ENCODE results near the gene SELENOO.

DNA sequence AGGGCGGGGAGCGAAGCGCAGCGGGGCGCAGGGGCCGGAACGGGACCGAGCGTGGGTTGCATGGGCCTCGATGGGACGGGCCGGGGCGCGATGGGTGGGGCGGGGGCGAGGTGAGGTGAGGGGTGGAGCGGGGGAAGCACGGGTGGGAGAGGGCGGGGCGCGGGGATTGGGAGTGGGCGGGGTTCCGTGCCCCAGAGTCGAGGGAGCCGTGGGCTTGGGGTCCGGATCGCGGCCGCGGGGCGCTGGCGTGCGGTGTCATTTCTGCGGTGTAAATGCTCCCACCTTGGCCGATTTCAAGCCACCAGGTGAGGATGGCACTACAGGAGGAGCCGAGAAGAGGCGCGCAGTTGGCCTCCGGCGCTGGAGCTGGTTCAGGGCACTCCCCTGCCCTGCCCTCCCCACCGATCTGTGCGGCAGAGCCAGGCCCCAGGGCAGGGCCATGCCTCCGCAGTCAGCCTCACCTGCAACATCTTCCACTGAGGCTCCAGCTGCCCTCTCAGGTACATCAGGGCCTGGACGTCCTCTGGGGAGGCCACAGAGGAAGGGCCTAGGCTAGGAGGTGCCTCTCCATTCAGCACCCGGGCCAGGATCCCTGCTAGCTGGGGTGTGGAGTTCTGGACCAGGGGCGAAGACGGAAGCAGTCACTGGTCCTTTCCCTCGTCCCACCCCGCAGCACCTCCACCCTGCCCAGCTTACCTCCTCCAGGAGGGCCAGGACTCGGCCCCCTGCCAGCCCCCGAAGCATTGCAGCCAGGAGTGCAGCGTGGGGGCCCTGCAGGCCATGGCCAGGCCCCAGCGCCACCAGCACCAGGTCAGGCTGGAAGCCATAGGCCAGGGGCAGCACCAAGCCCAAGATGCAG, 44.6 kb downstream of the SELENOO start:
- TF ChIP-seq, protein P1, sequence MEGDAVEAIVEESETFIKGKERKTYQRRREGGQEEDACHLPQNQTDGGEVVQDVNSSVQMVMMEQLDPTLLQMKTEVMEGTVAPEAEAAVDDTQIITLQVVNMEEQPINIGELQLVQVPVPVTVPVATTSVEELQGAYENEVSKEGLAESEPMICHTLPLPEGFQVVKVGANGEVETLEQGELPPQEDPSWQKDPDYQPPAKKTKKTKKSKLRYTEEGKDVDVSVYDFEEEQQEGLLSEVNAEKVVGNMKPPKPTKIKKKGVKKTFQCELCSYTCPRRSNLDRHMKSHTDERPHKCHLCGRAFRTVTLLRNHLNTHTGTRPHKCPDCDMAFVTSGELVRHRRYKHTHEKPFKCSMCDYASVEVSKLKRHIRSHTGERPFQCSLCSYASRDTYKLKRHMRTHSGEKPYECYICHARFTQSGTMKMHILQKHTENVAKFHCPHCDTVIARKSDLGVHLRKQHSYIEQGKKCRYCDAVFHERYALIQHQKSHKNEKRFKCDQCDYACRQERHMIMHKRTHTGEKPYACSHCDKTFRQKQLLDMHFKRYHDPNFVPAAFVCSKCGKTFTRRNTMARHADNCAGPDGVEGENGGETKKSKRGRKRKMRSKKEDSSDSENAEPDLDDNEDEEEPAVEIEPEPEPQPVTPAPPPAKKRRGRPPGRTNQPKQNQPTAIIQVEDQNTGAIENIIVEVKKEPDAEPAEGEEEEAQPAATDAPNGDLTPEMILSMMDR (conservative IDR thresholded peaks at IDR 0.05) = no peak
- TF ChIP-seq EZH2 (IDR thresholded peaks at IDR 0.05; ENCODE audit: low read depth) = no peak

Measured in PC-9 (cell line).